Activated CD8-positive, alpha-beta memory T cell treated with anti-CD3 and anti-CD28 coated beads, Interleukin-2, amount 50 U/mL, for 24 hours (primary cell): ENCODE measurements around the gene NYNRIN.
"Not testable (repeated sequence)": the region's sequence is repeated elsewhere in the genome, so short reads cannot be mapped to it uniquely, and the experiment has no call there.

Experiments used
- DNase-seq: peaks from one replicate; pipeline ENCODE4 v3.0.0-alpha.2; 2020; ENCODE audit errors: extremely low read depth

The NYNRIN gene

GRCh38 chr14:24431569-24432258 lies 32.9 kb downstream of the NYNRIN start:
- DNase-seq, result peak; percentile 75

DNA sequence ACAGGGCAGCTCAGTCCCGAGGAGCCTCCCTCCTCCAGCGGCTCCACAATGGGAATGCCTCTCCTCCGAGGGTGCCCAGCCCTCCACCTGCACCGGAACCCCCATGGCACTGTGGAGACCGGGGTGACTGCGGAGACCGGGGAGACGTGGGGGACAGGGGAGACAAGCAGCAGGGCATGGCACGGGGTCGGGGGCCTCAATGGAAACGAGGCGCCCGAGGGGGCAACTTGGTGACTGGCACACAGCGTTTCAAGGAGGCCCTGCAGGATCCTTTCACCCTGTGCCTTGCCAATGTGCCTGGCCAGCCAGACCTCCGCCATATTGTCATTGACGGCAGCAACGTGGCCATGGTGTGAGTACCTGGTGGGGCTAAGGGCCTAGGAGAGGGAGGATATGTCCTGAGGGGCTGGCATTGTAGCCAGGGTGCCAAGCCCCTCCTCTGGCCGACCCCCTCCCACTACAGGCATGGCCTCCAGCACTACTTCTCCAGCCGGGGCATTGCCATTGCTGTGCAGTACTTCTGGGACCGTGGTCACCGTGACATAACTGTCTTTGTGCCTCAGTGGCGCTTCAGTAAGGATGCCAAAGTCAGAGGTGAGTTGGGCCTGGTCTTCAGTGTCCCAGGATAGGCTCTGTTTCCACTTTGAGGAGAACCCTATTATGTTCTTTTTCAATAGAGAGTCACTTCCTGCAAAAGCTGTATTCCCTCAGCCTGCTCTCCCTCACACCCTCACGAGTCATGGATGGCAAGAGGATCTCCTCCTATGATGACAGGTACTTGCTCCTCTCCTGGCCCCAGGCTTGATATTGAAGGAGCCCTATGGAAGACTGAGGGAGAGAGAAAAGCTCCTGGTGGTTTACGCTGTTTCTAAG lies 33.7 kb downstream of the NYNRIN start:
- no peak for DNase-seq

- no peak for DNase-seq
Measured at GRCh38 chr14:24434036-24434435, 35.2 kb downstream of the NYNRIN start.

GRCh38 chr14:24434676-24435075 lies 35.9 kb downstream of the NYNRIN start:
- no peak for DNase-seq

DNA sequence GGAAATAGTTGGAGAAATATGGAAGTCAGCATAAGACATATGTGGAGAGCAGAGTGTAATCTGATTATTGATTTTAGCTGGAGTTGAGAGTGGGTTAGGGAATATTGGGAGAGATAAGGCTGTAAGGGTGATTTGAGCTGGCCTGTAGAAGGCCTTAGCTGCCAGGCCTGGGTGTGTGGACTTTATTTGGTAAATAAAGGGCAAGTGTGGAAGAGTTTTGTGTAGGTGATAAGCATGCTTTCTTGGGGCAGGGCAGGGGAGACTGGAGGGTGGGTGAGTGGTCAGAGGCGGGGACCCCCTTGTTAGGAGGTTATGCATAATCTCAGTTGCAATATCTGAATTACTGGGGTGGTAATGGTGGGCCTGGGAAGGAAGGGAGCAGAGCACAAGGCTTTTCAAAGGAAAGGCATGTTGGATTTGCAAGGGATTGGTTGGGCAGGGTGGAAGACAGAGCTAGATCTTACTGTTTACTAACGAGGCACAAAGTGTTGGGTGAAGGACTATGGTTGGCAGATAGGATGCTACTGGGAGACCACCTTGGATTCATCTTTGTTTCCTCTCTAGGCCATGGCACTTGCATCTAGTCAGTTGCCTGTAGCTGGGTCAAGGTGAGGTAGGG lies 36.5 kb downstream of the NYNRIN start:
- DNase-seq, result no peak

GRCh38 chr14:24435998-24436354 lies 37.2 kb downstream of the NYNRIN start:
- no peak for DNase-seq

DNA sequence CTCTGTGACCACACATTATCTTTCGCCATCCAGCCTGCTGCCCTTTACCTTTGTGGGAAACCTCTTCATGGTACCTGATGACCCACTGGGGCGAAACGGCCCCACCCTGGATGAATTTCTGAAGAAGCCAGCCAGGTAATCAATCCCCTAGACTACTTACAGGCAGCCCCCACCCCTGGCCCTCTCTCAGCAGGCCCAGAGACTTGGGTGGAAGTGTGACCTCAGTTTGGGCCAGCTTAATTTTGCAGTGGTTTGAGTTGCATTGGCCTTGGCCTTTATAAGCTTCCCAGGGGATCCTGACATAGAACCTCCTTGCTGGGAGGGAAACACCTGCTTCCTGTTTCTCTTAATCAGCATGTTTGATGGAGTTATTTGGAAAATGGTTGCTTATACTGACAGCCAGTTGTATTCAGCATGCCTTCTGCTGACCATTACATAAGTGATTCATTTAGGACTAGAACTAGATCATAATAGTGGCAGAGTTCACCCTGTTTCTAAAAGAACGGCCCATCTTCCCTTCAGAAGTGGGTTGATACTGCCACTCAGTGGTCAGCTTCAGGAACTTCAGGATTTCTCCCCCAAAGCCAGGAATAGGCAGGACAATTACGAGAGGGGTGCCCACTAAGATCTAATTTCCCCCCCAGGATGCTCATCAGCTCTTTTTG lies 37.7 kb downstream of the NYNRIN start:
- no peak for DNase-seq

- DNase-seq, result no peak
Measured at GRCh38 chr14:24437020-24437735, 38.4 kb downstream of the NYNRIN start.

DNA sequence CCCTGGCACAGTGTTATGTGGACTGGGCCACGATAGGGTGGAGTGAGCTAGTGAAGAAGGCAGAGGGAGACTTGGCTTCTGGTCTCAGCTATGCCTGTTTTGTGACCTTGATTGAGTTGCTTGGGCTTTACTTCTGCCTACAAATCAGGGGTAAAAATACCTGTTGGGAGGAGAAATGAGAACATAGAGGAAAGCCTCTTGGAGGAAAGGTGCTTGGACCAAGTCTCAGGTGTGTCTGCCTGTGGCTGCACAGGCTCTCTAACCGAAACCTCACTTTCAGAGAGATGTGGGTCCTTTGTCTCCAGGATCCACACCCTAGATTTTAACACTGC lies 38.9 kb downstream of the NYNRIN start:
- DNase-seq, result no peak

- DNase-seq, result no peak
Measured at GRCh38 chr14:24438223-24439097, 39.7 kb downstream of the NYNRIN start.

DNA sequence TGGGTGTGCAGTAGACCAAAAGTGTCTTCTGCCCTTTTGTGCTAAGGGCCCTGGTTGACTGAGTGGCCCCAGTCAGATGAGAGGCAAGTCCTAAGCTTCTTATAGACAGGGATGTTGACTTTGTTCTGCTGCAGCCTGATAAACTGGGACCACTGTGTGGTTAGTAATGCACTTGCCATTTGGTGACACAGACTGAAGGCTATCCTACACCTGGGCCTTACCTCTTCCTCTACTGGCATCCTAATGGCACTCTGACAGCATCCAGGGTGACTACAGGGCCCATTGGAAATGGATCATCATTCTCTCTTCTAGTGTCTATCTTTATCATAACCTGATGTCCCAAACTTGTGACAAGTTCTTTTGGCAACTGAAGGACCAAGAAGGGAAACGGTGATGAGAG lies 40.5 kb downstream of the NYNRIN start:
- DNase-seq, result no peak

GRCh38 chr14:24439830-24440605 lies 41.2 kb downstream of the NYNRIN start:
- no peak for DNase-seq

DNA sequence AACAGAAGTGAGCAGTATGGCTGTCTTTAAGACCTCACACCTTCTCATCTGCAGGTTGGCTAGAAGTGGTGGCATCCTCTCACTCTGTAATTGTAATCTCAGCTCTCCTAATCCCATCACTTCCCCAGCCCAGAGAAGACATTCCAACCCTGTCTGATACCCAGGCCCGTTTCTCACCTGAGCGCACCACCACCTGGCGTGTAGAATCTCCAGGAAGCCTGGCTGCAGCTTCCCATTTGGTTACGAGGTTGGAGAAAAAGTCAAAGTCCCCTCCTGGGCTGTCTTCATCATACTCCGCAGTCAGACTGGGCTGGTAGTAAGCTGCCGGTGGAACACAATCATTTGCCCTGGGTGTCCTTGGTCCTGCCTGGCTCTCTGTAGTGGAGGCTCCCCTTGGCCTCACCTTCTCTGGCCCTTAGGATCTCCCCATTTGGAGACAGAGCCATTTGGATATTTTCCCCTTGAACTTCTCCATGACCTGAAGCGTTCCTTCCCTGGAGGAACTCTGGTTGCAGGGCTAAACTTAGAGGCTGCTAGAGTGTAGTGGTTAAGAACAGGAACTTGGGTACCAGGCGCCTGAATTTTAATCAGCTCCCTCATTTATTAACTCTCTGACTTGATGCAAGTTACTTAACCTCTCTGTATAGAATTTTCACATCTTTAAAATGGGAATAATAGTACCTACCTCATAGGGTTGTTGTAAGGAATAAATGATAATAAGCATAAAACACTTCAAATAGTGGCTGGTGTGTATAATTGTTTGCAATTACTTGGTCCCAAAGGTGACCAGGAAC lies 42.0 kb downstream of the NYNRIN start:
- DNase-seq, result no peak

- no peak for DNase-seq
Measured at GRCh38 chr14:24441485-24441884, 42.7 kb downstream of the NYNRIN start.

GRCh38 chr14:24441904-24442239 lies 43.1 kb downstream of the NYNRIN start:
- no peak for DNase-seq

- peak; percentile 95 for DNase-seq
Measured at GRCh38 chr14:24442240-24443052, 43.6 kb downstream of the NYNRIN start, which contains the start of gene SDR39U1. Gene SDR39U1 (minus strand): TSS chr14:24442776. CDS start chr14:24442769, 7 bp downstream.

DNA sequence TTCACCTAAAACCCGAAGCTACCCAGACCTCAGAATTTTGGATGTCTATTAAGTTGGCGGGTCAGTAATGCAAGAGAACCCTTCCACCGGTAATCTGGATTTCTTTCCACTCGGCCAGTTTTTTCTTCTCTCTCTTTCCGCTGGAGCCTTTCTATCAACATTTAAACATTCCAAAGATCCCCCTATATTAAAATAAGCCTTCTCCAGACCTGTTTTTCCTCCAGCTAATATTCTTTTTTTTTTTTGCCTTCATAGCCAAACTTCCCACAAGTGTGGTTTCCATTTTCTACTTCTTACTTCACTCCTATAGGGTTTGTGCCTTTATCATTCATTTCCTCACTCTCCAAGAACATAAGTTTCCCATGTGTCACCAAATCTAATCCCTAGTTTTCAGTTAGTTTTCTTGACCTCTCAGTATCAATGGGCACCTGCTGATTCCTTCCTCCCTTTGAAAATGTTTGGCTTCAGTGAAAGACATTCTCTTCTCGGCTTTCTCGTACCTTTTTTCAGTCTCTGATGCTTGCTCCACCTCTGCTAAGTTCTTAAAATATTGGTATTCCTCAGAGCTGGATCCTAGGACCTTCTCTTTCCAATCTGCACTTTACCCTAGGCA lies 44.4 kb downstream of the NYNRIN start:
- no peak for DNase-seq

DNA sequence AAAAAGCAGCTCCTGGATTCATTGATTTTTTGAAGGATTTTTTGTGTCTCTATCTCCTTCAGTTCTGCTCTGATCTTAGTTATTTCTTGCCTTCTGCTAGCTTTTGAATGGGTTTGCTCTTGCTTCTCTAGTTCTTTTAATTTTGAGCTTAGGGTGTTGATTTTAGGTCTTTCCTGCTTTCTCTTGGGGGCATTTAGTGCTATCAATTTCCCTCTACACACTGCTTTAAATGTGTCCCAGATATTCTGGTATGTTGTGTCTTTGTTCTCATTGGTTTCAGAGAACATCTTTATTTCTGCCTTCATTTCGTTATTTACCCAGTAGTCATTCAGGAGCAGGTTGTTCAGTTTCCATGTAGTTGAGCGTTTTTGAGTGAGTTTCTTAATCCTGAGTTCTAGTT lies 52.0 kb downstream of the NYNRIN start:
- not testable (repeated sequence) for DNase-seq
